Calu3 (cell line): ENCODE results near the gene PPP1R3E. TPM values are rescaled to one million over a fixed set of nuclear protein-coding genes. Genes with fewer than 3 reads are reported as not detected.

ENCODE experiments used
- BruUV-seq: library from RNA; stranded (reverse); fragments of 400-500 nt; replicated peaks from 2 replicates; lab custom pipeline; 2021; lab: Mats Ljungman, UMichigan
- CTCF ChIA-PET: fragments of 300-600 bp; sonication (Branson Sonifier 250); formaldehyde crosslinking; loops from one replicate; lab custom pipeline; 2022; ENCODE audit warnings: antibody characterized with exemption; lab: Charles Lee
- DNase-seq: peaks from one replicate; pipeline ENCODE4 v3.0.0; 2022
- H3K27ac Mint-ChIP-seq: one replicate; pipeline ENCODE4 v1.8.0; 2022; ENCODE audit warnings: mixed read lengths; ENCODE audit not compliant: unreplicated experiment
- H3K27me3 Mint-ChIP-seq: one replicate; pipeline ENCODE4 v1.8.0; 2022; ENCODE audit warnings: mixed read lengths; ENCODE audit not compliant: unreplicated experiment
- H3K36me3 Mint-ChIP-seq: one replicate; pipeline ENCODE4 v1.8.0; 2022; ENCODE audit warnings: mild to moderate bottlenecking, moderate library complexity, mixed read lengths; ENCODE audit not compliant: insufficient read depth, unreplicated experiment
- H3K4me1 Mint-ChIP-seq: one replicate; pipeline ENCODE4 v1.8.0; 2022; ENCODE audit warnings: mild to moderate bottlenecking, low read depth, mixed read lengths; ENCODE audit not compliant: unreplicated experiment
- H3K4me3 Mint-ChIP-seq: one replicate; pipeline ENCODE4 v1.8.0; 2022; ENCODE audit warnings: mild to moderate bottlenecking, low read depth, moderate library complexity, mixed read lengths; ENCODE audit not compliant: unreplicated experiment
- H3K9me3 Mint-ChIP-seq: one replicate; pipeline ENCODE4 v1.8.0; 2022; ENCODE audit warnings: low read depth, mixed read lengths; ENCODE audit not compliant: unreplicated experiment
- CTCF ChIP-seq: fragments of 200-600 bp; IDR thresholded peaks from one replicate; pipeline ENCODE4 v1.8.0; 2022; ENCODE audit warnings: antibody characterized with exemption; ENCODE audit not compliant: unreplicated experiment
- intact Hi-C: fragments of 100-400 bp; cut with micrococcal nuclease; formaldehyde crosslinking; loops from one replicate; pipeline ENCODE4 v1.10.0; 2022; ENCODE audit not compliant: unreplicated experiment
- total RNA-seq: library from RNA; stranded (reverse); gene quantifications from 2 replicates; pipeline ENCODE4 v1.2.3, GENCODE V29; 2022

PPP1R3E gene
- total RNA-seq, 1 experiment from 2014 or later, result 12.8 TPM

- intact Hi-C loops, result no loop called here
- Mint-ChIP-seq H3K4me1 (no peaks in the 10 kb centered on the region), H3K36me3 (no peaks in the 10 kb centered on the region), H3K9me3 (no peaks in the 10 kb centered on the region), H3K27me3 (peaks cover 68% of the 10 kb centered on the region), H3K27ac (no peak overlapping the region), H3K4me3 (no peak overlapping the region)
- no peak for TF ChIP-seq CTCF
- no peak for DNase-seq
- BruUV-seq, result no TSS peak
- CTCF ChIA-PET, result no interaction called here
Measured at GRCh38 chr14:23344481-23344880, 41.8 kb upstream of the PPP1R3E start.

GRCh38 chr14:23339506-23340268, 37.0 kb upstream of the PPP1R3E start:
- Mint-ChIP-seq H3K27me3 (peaks cover 36% of the 10 kb centered on the region), H3K9me3 (no peaks in the 10 kb centered on the region), H3K36me3 (no peaks in the 10 kb centered on the region), H3K4me3 (no peak overlapping the region), H3K4me1 (no peaks in the 10 kb centered on the region), H3K27ac (no peak overlapping the region)
- intact Hi-C loops, result no loop called here
- TF ChIP-seq CTCF, result no peak
- no TSS peak for BruUV-seq
- CTCF ChIA-PET, result no interaction called here
- no peak for DNase-seq

DNA sequence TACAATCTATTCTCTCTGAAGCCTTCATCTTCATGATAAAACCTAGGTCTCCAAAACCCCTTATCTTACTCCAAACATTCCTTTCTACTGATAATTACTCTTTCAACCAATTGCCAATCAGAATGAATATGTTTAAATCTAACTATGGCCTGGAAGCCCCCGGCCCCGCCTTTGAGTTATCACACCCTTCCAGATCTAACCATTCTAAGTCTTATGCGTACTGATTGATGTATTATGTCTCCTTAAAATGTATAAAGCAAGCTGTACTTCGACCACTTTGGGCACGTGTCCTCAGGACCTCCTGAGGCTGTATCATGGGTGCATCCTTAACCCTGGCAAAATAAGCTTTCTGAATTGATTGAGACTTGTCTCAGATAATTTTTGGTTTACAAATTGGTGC, 33.0 kb upstream of the PPP1R3E start:
- Mint-ChIP-seq H3K27me3 (peaks cover 15% of the 10 kb centered on the region), H3K9me3 (no peaks in the 10 kb centered on the region), H3K4me3 (no peak overlapping the region), H3K36me3 (no peaks in the 10 kb centered on the region), H3K4me1 (no peaks in the 10 kb centered on the region), H3K27ac (no peak overlapping the region)
- DNase-seq, result no peak
- CTCF ChIA-PET, result no interaction called here
- no TSS peak for BruUV-seq
- intact Hi-C loops, result no loop called here
- no peak for TF ChIP-seq CTCF

GRCh38 chr14:23327947-23328744, 25.5 kb upstream of the PPP1R3E start:
- no TSS peak for BruUV-seq
- TF ChIP-seq CTCF, result peak; percentile 72
- H3K27me3 Mint-ChIP-seq, result no peaks in the 10 kb centered on the region
- DNase-seq, result peak; percentile 65
- peaks cover 12% of the 10 kb centered on the region for H3K4me1 Mint-ChIP-seq
- intact Hi-C loops, result loop anchor here (1.0 to 10.0 kb wide), 3 partner anchors 52 to 227 kb away; partner anchors contain the start of genes THTPA and ZFHX2
- CTCF ChIA-PET, result no interaction called here
- H3K27ac Mint-ChIP-seq, result no peak overlapping the region
- peaks cover 37% of the 10 kb centered on the region for H3K36me3 Mint-ChIP-seq
- no peaks in the 10 kb centered on the region for H3K9me3 Mint-ChIP-seq
- no peak overlapping the region for H3K4me3 Mint-ChIP-seq
